HG03066 (cell line): ENCODE measurements around the gene ENTPD2.
"Not testable (repeated sequence)": the region's sequence is repeated elsewhere in the genome, so short reads cannot be mapped to it uniquely, and the experiment has no call there.

Source experiments
- ATAC-seq: cut with Tn5 transposase; IDR thresholded peaks from one replicate; pipeline ENCODE4 v1.9.1; 2021; ENCODE audit warnings: low read depth; ENCODE audit not compliant: unreplicated experiment

Gene ENTPD2

GRCh38 chr9:137048655-137049543, 5.0 kb downstream of the ENTPD2 start:
- no peak for ATAC-seq

GRCh38 chr9:137046088-137046787, 7.6 kb downstream of the ENTPD2 start, which contains the start of gene NPDC1:
Gene NPDC1 (minus strand): TSS chr9:137046177. CDS start chr9:137045989, 188 bp downstream.
- ATAC-seq = peak; percentile 54

GRCh38 chr9:137045294-137046087, 8.4 kb downstream of the ENTPD2 start:
- ATAC-seq = no peak

GRCh38 chr9:137044502-137045177, 9.2 kb downstream of the ENTPD2 start:
- no peak for ATAC-seq

- ATAC-seq = no peak
Measured at GRCh38 chr9:137044037-137044436, 9.8 kb downstream of the ENTPD2 start.

- ATAC-seq = no peak
Measured at GRCh38 chr9:137042751-137043727, 10.8 kb downstream of the ENTPD2 start.

- ATAC-seq = no peak
Measured at GRCh38 chr9:137041124-137041523, 12.7 kb downstream of the ENTPD2 start.

- no peak for ATAC-seq
Measured at GRCh38 chr9:137040568-137040967, 13.3 kb downstream of the ENTPD2 start.

GRCh38 chr9:137039611-137040366, 14.1 kb downstream of the ENTPD2 start:
- no peak for ATAC-seq

GRCh38 chr9:137038916-137039315, 14.9 kb downstream of the ENTPD2 start:
- no peak for ATAC-seq

- no peak for ATAC-seq
Measured at GRCh38 chr9:137037483-137037882, 16.4 kb downstream of the ENTPD2 start.

GRCh38 chr9:137037035-137037434, 16.8 kb downstream of the ENTPD2 start:
- ATAC-seq = no peak

- ATAC-seq = no peak
Measured at GRCh38 chr9:137035937-137036336, 17.9 kb downstream of the ENTPD2 start.

- ATAC-seq = no peak
Measured at GRCh38 chr9:137035507-137035834, 18.4 kb downstream of the ENTPD2 start.

- no peak for ATAC-seq
Measured at GRCh38 chr9:137034709-137035506, 19.0 kb downstream of the ENTPD2 start.

GRCh38 chr9:137034039-137034708, 19.7 kb downstream of the ENTPD2 start:
- no peak for ATAC-seq

- not testable (repeated sequence) for ATAC-seq
Measured at GRCh38 chr9:137033481-137033880, 20.4 kb downstream of the ENTPD2 start.
